Measurements from ENCODE around the gene RANBP17. TPM values are rescaled to one million over a fixed set of nuclear protein-coding genes. Genes with fewer than 3 reads are reported as not detected.
A peak's percentile ranks its signal among the peaks of the same experiment; 100 is the strongest.

Gene RANBP17
- total and polyA plus RNA-seq, 2 of the 4 experiments (the other 2 are of a cell fraction): 8.2 to 29.0 TPM

- Histone ChIP-seq H3K56ac (ENCODE audit: extremely low read depth, insufficient read depth, low read length) (no peak overlapping the region), H3K4ac (ENCODE audit: low read depth, low read length) (no peak overlapping the region), H3K4me2 (ENCODE audit: low read depth, low read length) (no peak overlapping the region), H3K14ac (replicated peaks; ENCODE audit: low read depth, low read length) (no peak overlapping the region), H4K5ac (ENCODE audit: low read depth, low read length) (no peak overlapping the region), H2AK9ac (replicated peaks; ENCODE audit: low read depth, low read length, poor library complexity) (no peak overlapping the region), H3K4me3 (ENCODE audit: insufficient read depth, low read depth, low read length) (no peak overlapping the region), H3K36me3 (ENCODE audit: control insufficient read depth, insufficient read depth, low read length) (no peaks in the 10 kb centered on the region), H2BK15ac (ENCODE audit: low read depth, low read length) (no peak overlapping the region), H2BK5ac (ENCODE audit: low read depth, low read length, poor library complexity, severe bottlenecking) (no peak overlapping the region), H2BK20ac (ENCODE audit: low read depth, low read length) (no peak overlapping the region), H2AK5ac (ENCODE audit: low read depth, low read length) (no peak overlapping the region), H3K23ac (ENCODE audit: low read depth, low read length) (no peak overlapping the region), H3K79me1 (ENCODE audit: low read depth in 1 of 2, low read length in 2 of 2) (no peaks in the 10 kb centered on the region), H4K20me1 (ENCODE audit: insufficient read depth, low read length) (no peaks in the 10 kb centered on the region), H3K9me3 (ENCODE audit: control insufficient read depth, insufficient read depth, low read length) (no peaks in the 10 kb centered on the region; the same call in 1 of the 2 replicates), H4K8ac (ENCODE audit: low read depth in 2 of 2, low read length in 2 of 2) (no peak overlapping the region), H3K18ac (ENCODE audit: low read depth, low read length) (no peak overlapping the region), H3K27ac (ENCODE audit: insufficient read depth, low read length) (no peak overlapping the region), H4K91ac (ENCODE audit: insufficient read depth, low read depth, low read length) (no peak overlapping the region), H3K9me1 (ENCODE audit: insufficient read depth, low read length) (no peaks in the 10 kb centered on the region), H3K27me3 (ENCODE audit: control insufficient read depth, insufficient read depth, low read length) (no peaks in the 10 kb centered on the region), H3K4me1 (ENCODE audit: control insufficient read depth, insufficient read depth, low read length) (no peaks in the 10 kb centered on the region), H3K9ac (ENCODE audit: low read depth, low read length) (no peak overlapping the region), H2BK120ac (ENCODE audit: low read depth, low read length) (no peak overlapping the region), H2AFZ (replicated peaks; ENCODE audit: low read length, poor library complexity) (no peak overlapping the region)
- in situ Hi-C loops (cut with MboI; ENCODE audit: low sequenced_read_pairs) (no loop called here), intact Hi-C loops (cut with micrococcal nuclease) (no loop called here), dilution Hi-C loops (cut with HindIII; ENCODE audit: low sequenced_read_pairs, unreplicated experiment) (no loop called here)
- POLR2A ChIA-PET (ENCODE audit: unreplicated experiment): interaction anchor here (0.6 kb wide), 1 partner anchor 10 kb away, joined by 4 read pairs; no protein-coding TSS in a partner anchor
- CTCF ChIA-PET: interaction anchor here (0.9 kb wide), 1 partner anchor 58 kb away, joined by 3 read pairs; no protein-coding TSS in a partner anchor
- no TSS peak for BruUV-seq (replicated peaks)
- no peak for TF ChIP-seq CEBPB (IDR thresholded peaks at IDR 0.05; ENCODE audit: low read depth, low read length)
- TF ChIP-seq RFX5 (IDR thresholded peaks at IDR 0.05; ENCODE audit: low read depth, low read length): no peak
- no peak for TF ChIP-seq MAZ (IDR thresholded peaks at IDR 0.05; ENCODE audit: borderline replicate concordance, low read depth, low read length)
- TF ChIP-seq, protein P1, sequence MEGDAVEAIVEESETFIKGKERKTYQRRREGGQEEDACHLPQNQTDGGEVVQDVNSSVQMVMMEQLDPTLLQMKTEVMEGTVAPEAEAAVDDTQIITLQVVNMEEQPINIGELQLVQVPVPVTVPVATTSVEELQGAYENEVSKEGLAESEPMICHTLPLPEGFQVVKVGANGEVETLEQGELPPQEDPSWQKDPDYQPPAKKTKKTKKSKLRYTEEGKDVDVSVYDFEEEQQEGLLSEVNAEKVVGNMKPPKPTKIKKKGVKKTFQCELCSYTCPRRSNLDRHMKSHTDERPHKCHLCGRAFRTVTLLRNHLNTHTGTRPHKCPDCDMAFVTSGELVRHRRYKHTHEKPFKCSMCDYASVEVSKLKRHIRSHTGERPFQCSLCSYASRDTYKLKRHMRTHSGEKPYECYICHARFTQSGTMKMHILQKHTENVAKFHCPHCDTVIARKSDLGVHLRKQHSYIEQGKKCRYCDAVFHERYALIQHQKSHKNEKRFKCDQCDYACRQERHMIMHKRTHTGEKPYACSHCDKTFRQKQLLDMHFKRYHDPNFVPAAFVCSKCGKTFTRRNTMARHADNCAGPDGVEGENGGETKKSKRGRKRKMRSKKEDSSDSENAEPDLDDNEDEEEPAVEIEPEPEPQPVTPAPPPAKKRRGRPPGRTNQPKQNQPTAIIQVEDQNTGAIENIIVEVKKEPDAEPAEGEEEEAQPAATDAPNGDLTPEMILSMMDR (conservative IDR thresholded peaks at IDR 0.05; ENCODE audit: low read depth, low read length): no peak
- TF ChIP-seq, protein P2, sequence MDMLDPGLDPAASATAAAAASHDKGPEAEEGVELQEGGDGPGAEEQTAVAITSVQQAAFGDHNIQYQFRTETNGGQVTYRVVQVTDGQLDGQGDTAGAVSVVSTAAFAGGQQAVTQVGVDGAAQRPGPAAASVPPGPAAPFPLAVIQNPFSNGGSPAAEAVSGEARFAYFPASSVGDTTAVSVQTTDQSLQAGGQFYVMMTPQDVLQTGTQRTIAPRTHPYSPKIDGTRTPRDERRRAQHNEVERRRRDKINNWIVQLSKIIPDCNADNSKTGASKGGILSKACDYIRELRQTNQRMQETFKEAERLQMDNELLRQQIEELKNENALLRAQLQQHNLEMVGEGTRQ (IDR thresholded peaks at IDR 0.05; ENCODE audit: low read depth, low read length): no peak
- TF ChIP-seq SMC3 (IDR thresholded peaks at IDR 0.05; ENCODE audit: low read depth, low read length): no peak
- no peak for TF ChIP-seq POLR2A (IDR thresholded peaks at IDR 0.05; ENCODE audit: low read depth, low read length)
- no peak for TF ChIP-seq RCOR1 (IDR thresholded peaks at IDR 0.05; ENCODE audit: insufficient replicate concordance, low read length)
- TF ChIP-seq, protein P3, sequence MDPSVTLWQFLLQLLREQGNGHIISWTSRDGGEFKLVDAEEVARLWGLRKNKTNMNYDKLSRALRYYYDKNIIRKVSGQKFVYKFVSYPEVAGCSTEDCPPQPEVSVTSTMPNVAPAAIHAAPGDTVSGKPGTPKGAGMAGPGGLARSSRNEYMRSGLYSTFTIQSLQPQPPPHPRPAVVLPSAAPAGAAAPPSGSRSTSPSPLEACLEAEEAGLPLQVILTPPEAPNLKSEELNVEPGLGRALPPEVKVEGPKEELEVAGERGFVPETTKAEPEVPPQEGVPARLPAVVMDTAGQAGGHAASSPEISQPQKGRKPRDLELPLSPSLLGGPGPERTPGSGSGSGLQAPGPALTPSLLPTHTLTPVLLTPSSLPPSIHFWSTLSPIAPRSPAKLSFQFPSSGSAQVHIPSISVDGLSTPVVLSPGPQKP (IDR thresholded peaks at IDR 0.05; ENCODE audit: borderline replicate concordance, low read depth, low read length): no peak
- no peak for ATAC-seq (ENCODE audit: low read depth)
- DNase-seq: peak; percentile 3
Observed at GRCh38 chr5:171093598-171093997, 231.8 kb downstream of the RANBP17 start.

Data from IMR-90 (cell line).